Progenitor cell of endocrine pancreas (in vitro differentiated cells): ENCODE results near the gene NAA30. TPM values are rescaled to one million over a fixed set of nuclear protein-coding genes. Genes with fewer than 3 reads are reported as not detected.
"Not testable (repeated sequence)": the region's sequence is repeated elsewhere in the genome, so short reads cannot be mapped to it uniquely, and the experiment has no call there.

Source experiments
- DNase-seq: peaks from one replicate; pipeline ENCODE4 v3.0.0; 2021; ENCODE audit warnings: low spot score; ENCODE audit not compliant: unreplicated experiment
- H3K27ac Mint-ChIP-seq: 2 replicates; pipeline ENCODE4 v1.8.0; 2021; ENCODE audit warnings: mild to moderate bottlenecking, moderate library complexity, mixed read lengths
- H3K27me3 Mint-ChIP-seq: 2 replicates; pipeline ENCODE4 v1.8.0; 2021; ENCODE audit warnings: mixed read lengths
- H3K36me3 Mint-ChIP-seq: 2 replicates; pipeline ENCODE4 v1.8.0; 2022; ENCODE audit warnings: mixed read lengths; ENCODE audit not compliant: insufficient read depth
- H3K4me1 Mint-ChIP-seq: 2 replicates; pipeline ENCODE4 v1.8.0; 2021; ENCODE audit warnings: low read depth, mixed read lengths
- H3K4me3 Mint-ChIP-seq: 2 replicates; pipeline ENCODE4 v1.8.0; 2021; ENCODE audit warnings: low read depth, mild to moderate bottlenecking, moderate library complexity, mixed read lengths
- H3K9me3 Mint-ChIP-seq: 2 replicates; pipeline ENCODE4 v1.8.0; 2021; ENCODE audit warnings: low read depth, mixed read lengths
- CTCF ChIP-seq: fragments of 200-600 bp; sonication (generic); IDR thresholded peaks from one replicate; pipeline ENCODE4 v1.5.0; 2021; ENCODE audit warnings: antibody characterized with exemption, mild to moderate bottlenecking; ENCODE audit not compliant: unreplicated experiment
- total RNA-seq: library from RNA; stranded (reverse); gene quantifications from 2 replicates; pipeline ENCODE4 v1.2.1, GENCODE V29; 2021

Gene NAA30
- total RNA-seq, 1 donor from 2014 or later, result 24.2 TPM

DNA sequence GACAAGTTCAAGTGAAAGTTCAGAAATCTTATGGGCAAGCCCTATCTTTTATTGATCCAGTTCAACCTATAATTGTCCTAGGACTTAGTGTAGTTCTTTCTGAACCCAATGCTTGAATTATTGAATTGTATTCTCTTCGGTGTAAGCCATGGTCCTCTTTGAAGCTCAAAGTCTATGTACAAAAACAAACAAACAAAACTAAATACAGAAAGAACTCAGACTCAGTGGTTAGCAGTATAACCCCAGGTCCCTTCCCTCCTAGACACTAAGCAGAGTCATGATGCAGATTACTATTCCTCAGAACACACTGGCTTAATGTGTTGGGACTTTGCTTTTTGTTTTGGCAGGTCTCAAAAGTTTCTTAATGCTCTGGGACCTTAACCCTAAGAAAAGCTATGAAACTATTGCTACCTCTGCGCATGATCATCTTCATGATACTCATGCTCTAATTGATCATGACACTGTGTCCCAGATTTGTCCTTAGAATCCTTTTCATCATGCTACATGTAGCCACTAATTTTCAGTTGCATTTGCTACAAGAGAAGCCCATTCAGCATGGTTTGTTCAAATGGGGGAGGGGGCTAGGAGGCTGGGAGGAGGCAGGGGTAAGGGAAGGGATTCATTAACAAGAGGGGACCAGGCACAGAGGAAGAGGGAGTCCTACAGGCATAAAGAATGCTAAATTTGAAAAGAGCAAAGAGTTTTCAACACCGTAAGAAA is 35.1 kb upstream of the NAA30 start:
- Mint-ChIP-seq H3K4me3 (no peak overlapping the region), H3K27me3 (no peaks in the 10 kb centered on the region), H3K9me3 (no peaks in the 10 kb centered on the region), H3K4me1 (peaks cover 8% of the 10 kb centered on the region), H3K36me3 (no peaks in the 10 kb centered on the region), H3K27ac (no peak overlapping the region)
- no peak for DNase-seq
- no peak for TF ChIP-seq CTCF

GRCh38 chr14:57362361-57362760 is 28.0 kb upstream of the NAA30 start:
- no peaks in the 10 kb centered on the region for H3K36me3 Mint-ChIP-seq
- peak overlapping the region; percentile 93 for H3K27ac Mint-ChIP-seq
- no peak for DNase-seq
- H3K27me3 Mint-ChIP-seq, result peaks cover 8% of the 10 kb centered on the region
- H3K4me3 Mint-ChIP-seq, result no peak overlapping the region
- peaks cover 27% of the 10 kb centered on the region for H3K4me1 Mint-ChIP-seq
- no peaks in the 10 kb centered on the region for H3K9me3 Mint-ChIP-seq
- no peak for TF ChIP-seq CTCF

DNA sequence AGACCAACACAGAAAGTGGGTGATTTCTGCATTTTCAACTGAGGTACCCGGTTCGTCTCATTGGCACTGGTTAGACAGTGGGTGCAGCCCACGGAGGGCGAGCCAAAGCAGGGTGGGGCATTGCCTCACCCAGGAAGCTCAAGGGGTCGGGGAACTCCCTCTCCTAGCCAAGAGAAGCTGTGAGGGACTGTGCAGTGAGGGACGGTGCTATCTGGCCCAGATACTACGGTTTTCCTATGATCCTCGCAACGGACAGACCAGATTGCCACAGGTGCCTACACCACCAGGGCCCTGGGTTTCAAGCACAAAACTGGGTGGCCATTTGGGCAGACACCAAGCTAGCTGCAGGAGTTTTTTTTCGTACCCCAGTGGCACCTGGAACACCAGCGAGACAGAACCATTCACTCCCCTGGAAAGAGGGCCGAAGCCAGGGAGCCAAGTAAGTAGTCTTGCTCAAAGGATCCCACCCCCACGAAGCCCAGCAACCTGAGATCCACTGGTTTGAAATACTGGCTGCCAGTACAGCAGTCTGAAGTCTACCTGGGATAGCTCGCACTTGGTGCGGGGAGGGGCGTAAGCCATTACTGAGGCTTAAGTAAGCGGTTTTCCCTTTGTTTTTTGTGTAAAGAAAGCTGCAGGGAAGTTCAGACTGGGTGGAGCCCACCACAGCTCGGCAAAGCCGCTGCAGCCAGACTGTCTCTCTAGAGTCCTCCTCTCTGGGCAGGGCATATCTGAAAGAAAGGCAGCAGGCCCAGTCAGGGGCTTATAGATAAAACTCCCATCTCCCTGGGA is 25.5 kb upstream of the NAA30 start:
- H3K4me1 Mint-ChIP-seq, result peaks cover 31% of the 10 kb centered on the region
- H3K4me3 Mint-ChIP-seq, result peak overlapping the region; percentile 37
- DNase-seq, result no peak

DNA sequence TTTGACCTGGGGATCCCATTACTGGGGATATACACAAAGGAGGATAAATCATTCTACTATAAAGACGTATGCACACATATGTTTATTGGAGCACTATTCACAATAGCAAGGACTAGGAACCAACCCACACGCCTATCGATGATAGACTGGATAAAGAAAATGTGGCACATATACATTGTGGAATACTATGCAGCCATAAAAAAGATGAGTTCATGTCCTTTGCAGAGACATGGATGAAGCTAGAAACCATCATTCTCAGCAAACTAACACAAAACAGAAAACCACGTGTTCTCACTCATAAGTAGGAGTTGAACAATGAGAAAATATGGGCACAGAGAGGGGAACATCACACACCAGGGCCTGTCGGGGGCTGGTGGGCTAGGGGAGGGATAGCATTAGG is 20.2 kb upstream of the NAA30 start:
- DNase-seq, H3K4me3 Mint-ChIP-seq, H3K36me3 Mint-ChIP-seq, H3K27me3 Mint-ChIP-seq, H3K27ac Mint-ChIP-seq, H3K9me3 Mint-ChIP-seq: not testable (repeated sequence)
- peaks cover 12% of the 10 kb centered on the region for H3K4me1 Mint-ChIP-seq

More for the DNA sequence above, 25.5 kb upstream of the NAA30 start:
- TF ChIP-seq CTCF, result no peak
- Mint-ChIP-seq H3K9me3 (peaks cover 2% of the 10 kb centered on the region), H3K27ac (peak overlapping the region; percentile 56), H3K36me3 (no peaks in the 10 kb centered on the region), H3K27me3 (peaks cover 8% of the 10 kb centered on the region)

- no peak for DNase-seq
- Mint-ChIP-seq H3K9me3 (peaks cover 7% of the 10 kb centered on the region), H3K27me3 (peaks cover 8% of the 10 kb centered on the region), H3K4me1 (peaks cover 7% of the 10 kb centered on the region), H3K27ac (no peak overlapping the region), H3K4me3 (no peak overlapping the region), H3K36me3 (no peaks in the 10 kb centered on the region)
- no peak for TF ChIP-seq CTCF
These were observed 19.4 kb upstream of the NAA30 start for GRCh38 chr14:57371013-57371412.

GRCh38 chr14:57375156-57375555 is 15.2 kb upstream of the NAA30 start:
- TF ChIP-seq CTCF, result no peak
- Mint-ChIP-seq H3K4me3 (no peak overlapping the region), H3K36me3 (no peaks in the 10 kb centered on the region), H3K9me3 (peaks cover 2% of the 10 kb centered on the region), H3K4me1 (no peaks in the 10 kb centered on the region), H3K27ac (no peak overlapping the region), H3K27me3 (no peaks in the 10 kb centered on the region)
- no peak for DNase-seq
